HepG2 (cell line): ENCODE measurements around the gene VEGFB. TPM values are rescaled to one million over a fixed set of nuclear protein-coding genes. Genes with fewer than 3 reads are reported as not detected.

Experiments used
- CHD2 ChIP-seq: IDR thresholded peaks from 2 replicates; pipeline ENCODE4 v1.6.1; 2011; ENCODE audit warnings: low read depth, low read length, improper control_type of control experiment
- HES4 ChIP-seq: sonication (generic); formaldehyde crosslinking; IDR thresholded peaks from 2 replicates; pipeline ENCODE4 v1.9.0; 2021; ENCODE audit warnings: mild to moderate bottlenecking, missing genetic modification reagents, borderline replicate concordance
- HIC2 ChIP-seq: sonication (generic); formaldehyde crosslinking; IDR thresholded peaks from 2 replicates; pipeline ENCODE4 v1.9.0; 2022; ENCODE audit warnings: low read depth, missing genetic modification reagents
- IKZF1 ChIP-seq: fragments of 450-650 bp; IDR thresholded peaks from 2 replicates; pipeline ENCODE4 v1.7.1; 2016
- KLF6 ChIP-seq: IDR thresholded peaks from 2 replicates; pipeline ENCODE4 v1.8.0; 2016; ENCODE audit warnings: missing biosample characterization, missing genetic modification reagents
- NCOR1 ChIP-seq: fragments of 200-600 bp; sonication (generic); IDR thresholded peaks from 2 replicates; pipeline ENCODE4 v1.7.0; 2017; ENCODE audit warnings: antibody characterized with exemption, low read length, borderline replicate concordance
- POLR2A ChIP-seq, 2 experiments: IDR thresholded peaks; 2 replicates each; pipeline ENCODE4 v1.6.1; 2011; ENCODE audit warnings: low read depth in 2 of 2, low read length in 2 of 2, mild to moderate bottlenecking in 1 of 2, moderate library complexity in 1 of 2; ENCODE audit not compliant: insufficient read depth in 1 of 2
- TEAD3 ChIP-seq: optimal IDR thresholded peaks from 2 replicates; pipeline ENCODE3; 2016; ENCODE audit warnings: borderline replicate concordance
- TSC22D2 ChIP-seq: sonication (generic); formaldehyde crosslinking; IDR thresholded peaks from 2 replicates; pipeline ENCODE4 v1.5.1; 2020; ENCODE audit warnings: missing genetic modification reagents, mild to moderate bottlenecking, borderline replicate concordance
- ZBTB7A ChIP-seq: sonication (generic); formaldehyde crosslinking; IDR thresholded peaks from 2 replicates; pipeline ENCODE4 v1.8.0; 2022; ENCODE audit warnings: mild to moderate bottlenecking, missing genetic modification reagents
- ZFP41 ChIP-seq: sonication (generic); formaldehyde crosslinking; IDR thresholded peaks from 2 replicates; pipeline ENCODE4 v1.4.0; 2020; ENCODE audit warnings: mild to moderate bottlenecking, missing genetic modification reagents, borderline replicate concordance
- ZNF350 ChIP-seq: sonication (generic); formaldehyde crosslinking; IDR thresholded peaks from 2 replicates; pipeline ENCODE4 v1.4.0; 2020; ENCODE audit warnings: mild to moderate bottlenecking, low read depth, missing genetic modification reagents, borderline replicate concordance
- ZNF557 ChIP-seq: sonication (generic); formaldehyde crosslinking; IDR thresholded peaks from 2 replicates; pipeline ENCODE4 v1.4.0; 2020; ENCODE audit warnings: missing genetic modification reagents
- ZNF589 ChIP-seq: sonication (generic); formaldehyde crosslinking; conservative IDR thresholded peaks from 2 replicates; pipeline ENCODE4 v1.8.0; 2022; ENCODE audit warnings: mild to moderate bottlenecking, moderate library complexity, missing genetic modification reagents
- ZNF883 ChIP-seq: sonication (generic); formaldehyde crosslinking; IDR thresholded peaks from 2 replicates; pipeline ENCODE4 v1.5.1; 2020; ENCODE audit warnings: mild to moderate bottlenecking, missing genetic modification reagents; ENCODE audit errors: not compliant biosample characterization
- ZXDC ChIP-seq: sonication (generic); formaldehyde crosslinking; IDR thresholded peaks from 2 replicates; pipeline ENCODE4 v1.5.0; 2020; ENCODE audit warnings: mild to moderate bottlenecking, missing genetic modification reagents
- polyA plus RNA-seq, 8 experiments: library from polyadenylated mRNA; depleted of rRNA in 3 of 8; stranded (reverse) in 7 of 8; unstranded in 1 of 8; fragments of >200 nt; fragmentation: Illumina TruSeq in 4 of 8; extraction: Trizol in 4 of 8; gene quantifications; 2 replicates each; pipeline versions ENCODE4 v1.2.1 to v1.2.3, GENCODE V29; 2011 to 2016; ENCODE audit warnings: low read depth in 4 of 8, missing spikeins in 1 of 8, mixed read lengths in 1 of 8; ENCODE audit not compliant: insufficient read depth in 1 of 8
- total RNA-seq, 5 experiments: library from RNA; depleted of rRNA; stranded (reverse); fragments of >200 nt; fragmentation: Illumina TruSeq; extraction: Trizol; gene quantifications; 2 replicates each; pipeline ENCODE4 v1.2.3, GENCODE V29; 2016; ENCODE audit warnings: low read depth in 1 of 5
- TF ChIP-seq, protein P1 (sequence below): sonication (generic); formaldehyde crosslinking; IDR thresholded peaks from 2 replicates; pipeline ENCODE4 v1.8.0; 2022; ENCODE audit warnings: mild to moderate bottlenecking, missing genetic modification reagents; ENCODE audit not compliant: insufficient replicate concordance
- TF ChIP-seq, protein P2 (sequence below): sonication (generic); formaldehyde crosslinking; IDR thresholded peaks from 2 replicates; pipeline ENCODE4 v1.9.0; 2022; ENCODE audit warnings: missing genetic modification reagents, mild to moderate bottlenecking, borderline replicate concordance
- TF ChIP-seq, protein P3 (sequence below): IDR thresholded peaks from 2 replicates; pipeline ENCODE4 v1.6.1; 2012; ENCODE audit warnings: inconsistent platforms
- TF ChIP-seq, protein P4 (sequence below): sonication (generic); formaldehyde crosslinking; IDR thresholded peaks from 2 replicates; pipeline ENCODE4 v1.5.0; 2020; ENCODE audit warnings: missing genetic modification reagents

VEGFB gene
- total and polyA plus RNA-seq, 2 of the 13 experiments (the other 11 are each of a cell fraction or from before 2014, with no cell fraction given), result 9.0 to 11.3 TPM

GRCh38 chr11:64245797-64246620 lies 11.6 kb downstream of the VEGFB start (continued):
- TF ChIP-seq ZXDC (CRISPR knock-in tag), result no peak
- TF ChIP-seq TEAD3 (CRISPR knock-in tag), result peak; percentile 39
- no peak for TF ChIP-seq ZNF589 (CRISPR knock-in tag)
- TF ChIP-seq TSC22D2 (CRISPR knock-in tag), result no peak
- no peak for TF ChIP-seq NCOR1
- TF ChIP-seq ZBTB7A (CRISPR knock-in tag), result no peak
- no peak for TF ChIP-seq ZFP41 (CRISPR knock-in tag)
- no peak for TF ChIP-seq ZNF883 (CRISPR knock-in tag)
- TF ChIP-seq ZNF350 (CRISPR knock-in tag), result peak; percentile 68
- peak; percentile 62; the same call in 1 of the 2 replicates for TF ChIP-seq HIC2 (CRISPR knock-in tag)
- TF ChIP-seq CHD2, result no peak
- TF ChIP-seq KLF6, result 0 out of 2 replicates have a peak, but pooled peaks have one; percentile 25
- TF ChIP-seq ZNF557 (CRISPR knock-in tag), result no peak
- TF ChIP-seq, protein P1, sequence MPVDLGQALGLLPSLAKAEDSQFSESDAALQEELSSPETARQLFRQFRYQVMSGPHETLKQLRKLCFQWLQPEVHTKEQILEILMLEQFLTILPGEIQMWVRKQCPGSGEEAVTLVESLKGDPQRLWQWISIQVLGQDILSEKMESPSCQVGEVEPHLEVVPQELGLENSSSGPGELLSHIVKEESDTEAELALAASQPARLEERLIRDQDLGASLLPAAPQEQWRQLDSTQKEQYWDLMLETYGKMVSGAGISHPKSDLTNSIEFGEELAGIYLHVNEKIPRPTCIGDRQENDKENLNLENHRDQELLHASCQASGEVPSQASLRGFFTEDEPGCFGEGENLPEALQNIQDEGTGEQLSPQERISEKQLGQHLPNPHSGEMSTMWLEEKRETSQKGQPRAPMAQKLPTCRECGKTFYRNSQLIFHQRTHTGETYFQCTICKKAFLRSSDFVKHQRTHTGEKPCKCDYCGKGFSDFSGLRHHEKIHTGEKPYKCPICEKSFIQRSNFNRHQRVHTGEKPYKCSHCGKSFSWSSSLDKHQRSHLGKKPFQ (CRISPR knock-in tag), result peak; percentile 55
- TF ChIP-seq, protein P2, sequence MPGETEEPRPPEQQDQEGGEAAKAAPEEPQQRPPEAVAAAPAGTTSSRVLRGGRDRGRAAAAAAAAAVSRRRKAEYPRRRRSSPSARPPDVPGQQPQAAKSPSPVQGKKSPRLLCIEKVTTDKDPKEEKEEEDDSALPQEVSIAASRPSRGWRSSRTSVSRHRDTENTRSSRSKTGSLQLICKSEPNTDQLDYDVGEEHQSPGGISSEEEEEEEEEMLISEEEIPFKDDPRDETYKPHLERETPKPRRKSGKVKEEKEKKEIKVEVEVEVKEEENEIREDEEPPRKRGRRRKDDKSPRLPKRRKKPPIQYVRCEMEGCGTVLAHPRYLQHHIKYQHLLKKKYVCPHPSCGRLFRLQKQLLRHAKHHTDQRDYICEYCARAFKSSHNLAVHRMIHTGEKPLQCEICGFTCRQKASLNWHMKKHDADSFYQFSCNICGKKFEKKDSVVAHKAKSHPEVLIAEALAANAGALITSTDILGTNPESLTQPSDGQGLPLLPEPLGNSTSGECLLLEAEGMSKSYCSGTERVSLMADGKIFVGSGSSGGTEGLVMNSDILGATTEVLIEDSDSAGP (CRISPR knock-in tag), result peak; percentile 47; the same call in 1 of the 2 replicates
- TF ChIP-seq, protein P3, sequence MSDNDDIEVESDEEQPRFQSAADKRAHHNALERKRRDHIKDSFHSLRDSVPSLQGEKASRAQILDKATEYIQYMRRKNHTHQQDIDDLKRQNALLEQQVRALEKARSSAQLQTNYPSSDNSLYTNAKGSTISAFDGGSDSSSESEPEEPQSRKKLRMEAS, result peak; percentile 28; the same call in 1 of the 2 replicates
- no peak for TF ChIP-seq HES4 (CRISPR knock-in tag)
- TF ChIP-seq, protein P4, sequence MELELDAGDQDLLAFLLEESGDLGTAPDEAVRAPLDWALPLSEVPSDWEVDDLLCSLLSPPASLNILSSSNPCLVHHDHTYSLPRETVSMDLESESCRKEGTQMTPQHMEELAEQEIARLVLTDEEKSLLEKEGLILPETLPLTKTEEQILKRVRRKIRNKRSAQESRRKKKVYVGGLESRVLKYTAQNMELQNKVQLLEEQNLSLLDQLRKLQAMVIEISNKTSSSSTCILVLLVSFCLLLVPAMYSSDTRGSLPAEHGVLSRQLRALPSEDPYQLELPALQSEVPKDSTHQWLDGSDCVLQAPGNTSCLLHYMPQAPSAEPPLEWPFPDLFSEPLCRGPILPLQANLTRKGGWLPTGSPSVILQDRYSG, result no peak
- TF ChIP-seq IKZF1, result no peak
- no peak; a peak in 1 of 4 replicates for TF ChIP-seq POLR2A (IDR thresholded peaks at IDR 0.05; ENCODE audit: insufficient read depth in 1 of 2, low read depth in 2 of 2, low read length in 2 of 2)
